A673 (cell line): ENCODE results near the gene PLXNB3. TPM values are rescaled to one million over a fixed set of nuclear protein-coding genes. Genes with fewer than 3 reads are reported as not detected.

ENCODE experiments used
- BruUV-seq: library from RNA; stranded (reverse); fragments of 400-500 nt; replicated peaks from 2 replicates; lab custom pipeline; 2021; lab: Mats Ljungman, UMichigan
- CTCF ChIA-PET: fragments of 300-600 bp; sonication (Branson Sonifier 250); formaldehyde crosslinking; loops from one replicate; lab custom pipeline; 2022; ENCODE audit warnings: antibody characterized with exemption; lab: Charles Lee
- POLR2A ChIA-PET: fragments of 300-600 bp; sonication (Branson Sonifier 250); formaldehyde crosslinking; loops from one replicate; lab custom pipeline; 2022; ENCODE audit warnings: antibody characterized with exemption; ENCODE audit not compliant: low non-redundant PET; lab: Charles Lee
- DNase-seq: peaks from one replicate; pipeline ENCODE4 v3.0.0-alpha.2; 2015; ENCODE audit warnings: low spot score
- H3K27ac ChIP-seq: fragments of 200-600 bp; sonication (generic); 2 replicates; pipeline ENCODE4 v1.5.1; 2016; ENCODE audit warnings: mixed run types, low read depth, mild to moderate bottlenecking, mixed read lengths, antibody characterized with exemption, low read length; ENCODE audit not compliant: poor library complexity, severe bottlenecking
- H3K27me3 ChIP-seq: fragments of 200-600 bp; sonication (generic); replicated peaks from 2 replicates; pipeline ENCODE4 v1.6.1; 2017; ENCODE audit warnings: mixed run types, low read depth, mild to moderate bottlenecking, mixed read lengths, antibody characterized with exemption, low read length; ENCODE audit not compliant: insufficient read depth, poor library complexity
- H3K36me3 ChIP-seq: fragments of 200-600 bp; sonication (generic); 2 replicates; pipeline ENCODE4 v1.6.1; 2016; ENCODE audit warnings: mixed run types, mild to moderate bottlenecking, mixed read lengths, antibody characterized with exemption, low read length; ENCODE audit not compliant: insufficient read depth, poor library complexity, severe bottlenecking
- H3K4me1 ChIP-seq: fragments of 200-600 bp; sonication (generic); 2 replicates; pipeline ENCODE4 v1.6.1; 2017; ENCODE audit warnings: mixed run types, mild to moderate bottlenecking, mixed read lengths, antibody characterized with exemption, low read length; ENCODE audit not compliant: insufficient read depth, poor library complexity, severe bottlenecking
- H3K4me3 ChIP-seq: fragments of 200-600 bp; sonication (generic); 2 replicates; pipeline ENCODE4 v1.5.1; 2016; ENCODE audit warnings: low read depth, mixed run types, mild to moderate bottlenecking, mixed read lengths, low read length; ENCODE audit not compliant: poor library complexity, severe bottlenecking
- H3K9me3 ChIP-seq: fragments of 200-600 bp; sonication (generic); 2 replicates; pipeline ENCODE4 v1.6.1; 2016; ENCODE audit warnings: mixed run types, low read depth, mild to moderate bottlenecking, mixed read lengths, antibody characterized with exemption, low read length; ENCODE audit not compliant: poor library complexity, severe bottlenecking
- CTCF ChIP-seq: fragments of 300-800, 200-600 bp; sonication (generic); conservative IDR thresholded peaks from 2 replicates; pipeline ENCODE4 v1.5.1; 2017; ENCODE audit warnings: low read depth, mild to moderate bottlenecking, antibody characterized with exemption, low read length, moderate library complexity, mixed read lengths
- EZH2 ChIP-seq: fragments of 200-600 bp; sonication (generic); IDR thresholded peaks from 2 replicates; pipeline ENCODE4 v1.6.1; 2017; ENCODE audit warnings: borderline replicate concordance, low read depth, mild to moderate bottlenecking, mixed read lengths, antibody characterized with exemption, low read length; ENCODE audit not compliant: poor library complexity, severe bottlenecking
- intact Hi-C: fragments of 100-400 bp; cut with micrococcal nuclease; formaldehyde crosslinking; loops from one replicate; pipeline ENCODE4 v1.10.0; 2022; ENCODE audit not compliant: unreplicated experiment
- total RNA-seq: library from RNA; stranded (reverse); gene quantifications from 2 replicates; pipeline ENCODE4 v1.2.3, GENCODE V29; 2021

PLXNB3 gene
- total RNA-seq, 1 experiment from 2014 or later: not detected

- no peaks in the 10 kb centered on the region for H3K36me3 ChIP-seq
- no peaks in the 10 kb centered on the region for H3K4me1 ChIP-seq
- intact Hi-C loops: no loop called here
- no peak for DNase-seq
- no peak for TF ChIP-seq CTCF
- TF ChIP-seq EZH2: no peak
- no TSS peak for BruUV-seq
- H3K27ac ChIP-seq: no peak overlapping the region
- H3K27me3 ChIP-seq: no peaks in the 10 kb centered on the region
- CTCF ChIA-PET: no interaction called here
- POLR2A ChIA-PET: no interaction called here
- H3K4me3 ChIP-seq: no peak overlapping the region
- H3K9me3 ChIP-seq: no peaks in the 10 kb centered on the region
Observed at GRCh38 chrX:153812220-153812619, 48.2 kb downstream of the PLXNB3 start.

- CTCF ChIA-PET: no interaction called here
- no peaks in the 10 kb centered on the region for H3K4me1 ChIP-seq
- no TSS peak for BruUV-seq
- POLR2A ChIA-PET: no interaction called here
- no peaks in the 10 kb centered on the region for H3K9me3 ChIP-seq
- no peaks in the 10 kb centered on the region for H3K36me3 ChIP-seq
- H3K4me3 ChIP-seq: no peak overlapping the region
- no peak for TF ChIP-seq EZH2
- no peak for TF ChIP-seq CTCF
- DNase-seq: no peak
- H3K27ac ChIP-seq: no peak overlapping the region
- H3K27me3 ChIP-seq: no peaks in the 10 kb centered on the region
- intact Hi-C loops: no loop called here
Observed at GRCh38 chrX:153813161-153813560, 49.1 kb downstream of the PLXNB3 start.

GRCh38 chrX:153814591-153815315 is 50.7 kb downstream of the PLXNB3 start:
- intact Hi-C loops: no loop called here

More at GRCh38 chrX:153814591-153815315, 50.7 kb downstream of the PLXNB3 start:
- TF ChIP-seq CTCF (no peak), EZH2 (no peak)
- no peaks in the 10 kb centered on the region for H3K36me3 ChIP-seq
- no peak overlapping the region for H3K27ac ChIP-seq
- no peak overlapping the region for H3K4me3 ChIP-seq
- no peaks in the 10 kb centered on the region for H3K9me3 ChIP-seq
- H3K4me1 ChIP-seq: no peaks in the 10 kb centered on the region
- ChIA-PET CTCF (no interaction called here), POLR2A (no interaction called here)
- H3K27me3 ChIP-seq: no peaks in the 10 kb centered on the region
- BruUV-seq: no TSS peak
- no peak for DNase-seq
